ENCODE measurements around the gene LPP. TPM values are rescaled to one million over a fixed set of nuclear protein-coding genes. Genes with fewer than 3 reads are reported as not detected.

The LPP gene
- total and polyA plus RNA-seq, 2 donors (not counting 1 experiment from before 2014, with no cell fraction given), result 7.6 to 81.7 TPM

DNA sequence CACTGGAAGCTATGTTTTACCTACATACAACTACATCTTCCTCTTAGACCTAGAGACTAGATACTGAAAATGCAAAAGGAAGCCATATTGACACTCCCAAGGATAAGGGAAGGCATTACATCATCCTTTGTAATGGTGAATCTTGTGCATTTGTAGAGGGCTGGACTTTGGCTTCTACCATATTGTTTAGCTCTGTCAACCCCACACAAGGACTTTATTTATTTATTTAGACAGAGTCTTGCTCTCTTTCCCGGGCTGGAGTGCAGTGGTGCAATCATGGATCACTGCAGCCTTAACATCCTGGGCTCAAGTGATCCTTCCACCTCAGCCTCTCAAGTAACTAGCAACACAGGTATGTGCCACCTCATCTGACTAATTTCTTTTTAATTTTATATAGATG lies 686.3 kb downstream of the LPP start:
- no peaks in the 10 kb centered on the region for H3K9me3 ChIP-seq (ENCODE audit: control extremely low read depth in 1 of 3, control insufficient read depth in 2 of 3, insufficient read depth in 1 of 3, low read length in 2 of 3)
- ATAC-seq (ENCODE audit: low read depth) (no peak), DNase-seq (no peak)
- no peaks in the 10 kb centered on the region for H3K27me3 ChIP-seq (replicated peaks in 1 of 4; ENCODE audit: control extremely low read depth in 1 of 4, control insufficient read depth in 3 of 4, insufficient read depth in 4 of 4, low read length in 3 of 4)
- no peak overlapping the region for H3K4me3 ChIP-seq (ENCODE audit: control extremely low read depth in 1 of 5, extremely low read depth in 1 of 5, insufficient read depth in 1 of 5, low read depth in 2 of 5, low read length in 4 of 5)
- H3K27me3 Mint-ChIP-seq, result no peaks in the 10 kb centered on the region
- no peak overlapping the region for H3K27ac ChIP-seq (ENCODE audit: low read length in 2 of 2)
- no peak overlapping the region for H2AFZ ChIP-seq (ENCODE audit: insufficient read depth, low read depth, low read length, poor library complexity, severe bottlenecking)
- no peak overlapping the region for H3K4me2 ChIP-seq (replicated peaks; ENCODE audit: low read depth, low read length, poor library complexity, severe bottlenecking)
- intact Hi-C loops (cut with micrococcal nuclease), result no loop called here
- TF ChIP-seq, protein P1, sequence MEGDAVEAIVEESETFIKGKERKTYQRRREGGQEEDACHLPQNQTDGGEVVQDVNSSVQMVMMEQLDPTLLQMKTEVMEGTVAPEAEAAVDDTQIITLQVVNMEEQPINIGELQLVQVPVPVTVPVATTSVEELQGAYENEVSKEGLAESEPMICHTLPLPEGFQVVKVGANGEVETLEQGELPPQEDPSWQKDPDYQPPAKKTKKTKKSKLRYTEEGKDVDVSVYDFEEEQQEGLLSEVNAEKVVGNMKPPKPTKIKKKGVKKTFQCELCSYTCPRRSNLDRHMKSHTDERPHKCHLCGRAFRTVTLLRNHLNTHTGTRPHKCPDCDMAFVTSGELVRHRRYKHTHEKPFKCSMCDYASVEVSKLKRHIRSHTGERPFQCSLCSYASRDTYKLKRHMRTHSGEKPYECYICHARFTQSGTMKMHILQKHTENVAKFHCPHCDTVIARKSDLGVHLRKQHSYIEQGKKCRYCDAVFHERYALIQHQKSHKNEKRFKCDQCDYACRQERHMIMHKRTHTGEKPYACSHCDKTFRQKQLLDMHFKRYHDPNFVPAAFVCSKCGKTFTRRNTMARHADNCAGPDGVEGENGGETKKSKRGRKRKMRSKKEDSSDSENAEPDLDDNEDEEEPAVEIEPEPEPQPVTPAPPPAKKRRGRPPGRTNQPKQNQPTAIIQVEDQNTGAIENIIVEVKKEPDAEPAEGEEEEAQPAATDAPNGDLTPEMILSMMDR (IDR thresholded peaks at IDR 0.05), result no peak
- no peak for TF ChIP-seq EZH2 (IDR thresholded peaks at IDR 0.05; ENCODE audit: borderline replicate concordance, insufficient read depth, low read depth, low read length, poor library complexity, severe bottlenecking)
- H3K4me1 ChIP-seq (ENCODE audit: control insufficient read depth in 2 of 2, insufficient read depth in 2 of 2, low read length in 2 of 2), result no peaks in the 10 kb centered on the region
- no peaks in the 10 kb centered on the region for H3K79me2 ChIP-seq (ENCODE audit: control insufficient read depth, insufficient read depth, low read length)
- no peaks in the 10 kb centered on the region for H3K9me3 Mint-ChIP-seq (ENCODE audit: insufficient read depth)
- H3K36me3 ChIP-seq (replicated peaks in 1 of 2; ENCODE audit: control extremely low read depth in 1 of 2, control insufficient read depth in 1 of 2, extremely low read depth in 1 of 2, insufficient read depth in 2 of 2, low read length in 1 of 2), result no peaks in the 10 kb centered on the region
- H4K20me1 ChIP-seq (ENCODE audit: control insufficient read depth, insufficient read depth, low read length, poor library complexity, severe bottlenecking), result no peaks in the 10 kb centered on the region
- no peak overlapping the region for H3K27ac Mint-ChIP-seq
- no peaks in the 10 kb centered on the region for H3K4me1 Mint-ChIP-seq
- POLR2A ChIA-PET, result no interaction called here
- no peak overlapping the region for H3K9ac ChIP-seq (ENCODE audit: low read length)
- H3K4me3 Mint-ChIP-seq, result no peak overlapping the region
- CTCF ChIA-PET, result interaction anchor here (1.5 kb wide), 1 partner anchor 25 kb away, joined by 3 read pairs; no protein-coding TSS in a partner anchor
- no CpG with 5 or more reads among the region's 1 CpG for WGBS (ENCODE audit: insufficient coverage)

DNA sequence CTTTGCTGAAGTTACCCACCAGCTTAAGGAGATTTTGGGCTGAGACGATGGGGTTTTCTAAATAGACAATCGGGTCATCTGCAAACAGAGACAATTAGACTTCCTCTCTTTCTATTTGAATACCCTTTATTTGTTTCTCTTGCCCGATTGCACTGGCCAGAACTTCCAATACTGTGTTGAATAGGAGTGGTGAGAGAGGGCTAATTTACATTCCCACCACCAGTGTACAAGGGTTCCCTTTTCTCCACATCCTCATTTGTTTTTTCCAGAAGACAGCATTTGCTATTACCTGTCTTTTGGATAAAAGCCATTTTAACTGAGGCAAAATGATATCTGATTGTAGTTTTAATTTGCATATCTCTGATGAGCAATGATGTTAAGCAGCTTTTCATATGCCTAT lies 687.9 kb downstream of the LPP start:
- H3K4me3 Mint-ChIP-seq, result no peak overlapping the region
- H3K36me3 ChIP-seq (replicated peaks in 1 of 2; ENCODE audit: control extremely low read depth in 1 of 2, control insufficient read depth in 1 of 2, extremely low read depth in 1 of 2, insufficient read depth in 2 of 2, low read length in 1 of 2), result no peaks in the 10 kb centered on the region
- H3K4me3 ChIP-seq (ENCODE audit: control extremely low read depth in 1 of 5, extremely low read depth in 1 of 5, insufficient read depth in 1 of 5, low read depth in 2 of 5, low read length in 4 of 5), result no peak overlapping the region
- no peaks in the 10 kb centered on the region for H4K20me1 ChIP-seq (ENCODE audit: control insufficient read depth, insufficient read depth, low read length, poor library complexity, severe bottlenecking)
- CTCF ChIA-PET, result interaction anchor here (1.5 kb wide), 1 partner anchor 1102 kb away, joined by 3 read pairs; no protein-coding TSS in a partner anchor
- ATAC-seq (ENCODE audit: low read depth) (no peak), DNase-seq (no peak)
- no CpG with 5 or more reads among the region's 3 CpGs for WGBS (ENCODE audit: insufficient coverage)
- POLR2A ChIA-PET, result no interaction called here
- TF ChIP-seq EZH2 (IDR thresholded peaks at IDR 0.05; ENCODE audit: borderline replicate concordance, insufficient read depth, low read depth, low read length, poor library complexity, severe bottlenecking), result no peak
- TF ChIP-seq, protein P1 (IDR thresholded peaks at IDR 0.05), result no peak
- H3K9me3 ChIP-seq (ENCODE audit: control extremely low read depth in 1 of 3, control insufficient read depth in 2 of 3, insufficient read depth in 1 of 3, low read length in 2 of 3), result no peaks in the 10 kb centered on the region
- H3K27ac Mint-ChIP-seq, result no peak overlapping the region
- no peak overlapping the region for H3K27ac ChIP-seq (ENCODE audit: low read length in 2 of 2)
- H3K79me2 ChIP-seq (ENCODE audit: control insufficient read depth, insufficient read depth, low read length), result no peaks in the 10 kb centered on the region
- no peaks in the 10 kb centered on the region for H3K27me3 Mint-ChIP-seq
- no peak overlapping the region for H3K9ac ChIP-seq (ENCODE audit: low read length)
- no peaks in the 10 kb centered on the region for H3K4me1 ChIP-seq (ENCODE audit: control insufficient read depth in 2 of 2, insufficient read depth in 2 of 2, low read length in 2 of 2)
- intact Hi-C loops (cut with micrococcal nuclease), result no loop called here
- no peaks in the 10 kb centered on the region for H3K27me3 ChIP-seq (replicated peaks in 1 of 4; ENCODE audit: control extremely low read depth in 1 of 4, control insufficient read depth in 3 of 4, insufficient read depth in 4 of 4, low read length in 3 of 4)
- no peaks in the 10 kb centered on the region for H3K4me1 Mint-ChIP-seq
- no peak overlapping the region for H2AFZ ChIP-seq (ENCODE audit: insufficient read depth, low read depth, low read length, poor library complexity, severe bottlenecking)
- no peaks in the 10 kb centered on the region for H3K9me3 Mint-ChIP-seq (ENCODE audit: insufficient read depth)
- H3K4me2 ChIP-seq (replicated peaks; ENCODE audit: low read depth, low read length, poor library complexity, severe bottlenecking), result no peak overlapping the region
